Smooth muscle cell (in vitro differentiated cells): ENCODE measurements around the gene ORM2. TPM values are rescaled to one million over a fixed set of nuclear protein-coding genes. Genes with fewer than 3 reads are reported as not detected.

Experiments
- DNase-seq: peaks from one replicate; lab custom pipeline; 2025; ENCODE audit not compliant: unreplicated experiment; lab: John Stamatoyannopoulos, UW
- H2AFZ ChIP-seq: fragments of 200-600 bp; sonication (generic); 2 replicates; pipeline ENCODE4 v1.6.0; 2016; ENCODE audit warnings: antibody characterized with exemption, low read depth, mild to moderate bottlenecking
- H3F3A ChIP-seq: fragments of 200-600 bp; sonication (generic); 2 replicates; pipeline ENCODE4 v1.6.0; 2017; ENCODE audit warnings: antibody characterized with exemption, low read depth
- H3K27ac ChIP-seq: fragments of 200-600 bp; sonication (generic); 2 replicates; pipeline ENCODE4 v1.5.1; 2016; ENCODE audit warnings: low read depth, mild to moderate bottlenecking
- H3K27me3 ChIP-seq: fragments of 200-600 bp; sonication (generic); 2 replicates; pipeline ENCODE4 v1.6.1; 2016; ENCODE audit warnings: low read depth, mild to moderate bottlenecking
- H3K36me3 ChIP-seq: fragments of 200-600 bp; sonication (generic); 2 replicates; pipeline ENCODE4 v1.5.1; 2016; ENCODE audit warnings: low read depth
- H3K4me1 ChIP-seq: fragments of 200-600 bp; sonication (generic); 2 replicates; pipeline ENCODE4 v1.5.1; 2016; ENCODE audit warnings: low read depth
- H3K4me2 ChIP-seq: fragments of 200-600 bp; sonication (generic); 2 replicates; pipeline ENCODE4 v1.6.0; 2016; ENCODE audit warnings: mild to moderate bottlenecking
- H3K4me3 ChIP-seq: fragments of 200-600 bp; sonication (generic); 2 replicates; pipeline ENCODE4 v1.5.1; 2016; ENCODE audit warnings: mild to moderate bottlenecking
- H3K79me2 ChIP-seq: fragments of 200-600 bp; sonication (generic); 2 replicates; pipeline ENCODE4 v1.6.0; 2016; ENCODE audit warnings: low read depth, mild to moderate bottlenecking
- H3K9ac ChIP-seq: fragments of 200-600 bp; sonication (generic); 2 replicates; pipeline ENCODE4 v1.6.0; 2016; ENCODE audit warnings: low read depth
- H3K9me3 ChIP-seq: fragments of 200-600 bp; sonication (generic); replicated peaks from 2 replicates; pipeline ENCODE4 v1.5.1; 2016; ENCODE audit warnings: low read depth
- H4K20me1 ChIP-seq: fragments of 200-600 bp; sonication (generic); 2 replicates; pipeline ENCODE4 v1.6.0; 2016; ENCODE audit warnings: low read depth
- CTCF ChIP-seq: fragments of 200-600 bp; sonication (generic); IDR thresholded peaks from 2 replicates; pipeline ENCODE4 v1.5.1; 2017; ENCODE audit warnings: borderline replicate concordance, mild to moderate bottlenecking, antibody characterized with exemption; ENCODE audit not compliant: insufficient read depth, poor library complexity, severe bottlenecking
- WGBS: methylation state at CpG from one replicate; pipeline ENCODE4 v1.1.7; 2016; ENCODE audit warnings: low lambda C conversion rate; 5-methylcytosine and 5-hydroxymethylcytosine counted together
- polyA plus RNA-seq: library from polyadenylated mRNA; unstranded; fragments of >200 nt; fragmentation: Nextera tagmentation; extraction: Ambion mirVana; gene quantifications from 2 replicates; pipeline ENCODE4 v1.2.1, GENCODE V29; 2016
- total RNA-seq: library from RNA; depleted of rRNA; stranded (reverse); fragments of >200 nt; gene quantifications from 2 replicates; pipeline ENCODE4 v1.2.3, GENCODE V29; 2014

The ORM2 gene
- total and polyA plus RNA-seq, 2 experiments from 2014 or later: not detected

- no peak for TF ChIP-seq CTCF
- H2AFZ ChIP-seq: no peak overlapping the region
- no peaks in the 10 kb centered on the region for H3K79me2 ChIP-seq
- no peaks in the 10 kb centered on the region for H3K36me3 ChIP-seq
- no peak for DNase-seq
- no peaks in the 10 kb centered on the region for H3F3A ChIP-seq
- H4K20me1 ChIP-seq: no peaks in the 10 kb centered on the region
- H3K4me3 ChIP-seq: no peak overlapping the region
- no peaks in the 10 kb centered on the region for H3K27me3 ChIP-seq
- H3K4me2 ChIP-seq: no peak overlapping the region
- H3K9ac ChIP-seq: no peak overlapping the region
- no peaks in the 10 kb centered on the region for H3K9me3 ChIP-seq
- H3K27ac ChIP-seq: no peak overlapping the region
- no peaks in the 10 kb centered on the region for H3K4me1 ChIP-seq
- WGBS: 88% methylated on average over 8 of the region's 8 CpGs
Measured at GRCh38 chr9:114315723-114316363, 13.8 kb upstream of the ORM2 start.

DNA sequence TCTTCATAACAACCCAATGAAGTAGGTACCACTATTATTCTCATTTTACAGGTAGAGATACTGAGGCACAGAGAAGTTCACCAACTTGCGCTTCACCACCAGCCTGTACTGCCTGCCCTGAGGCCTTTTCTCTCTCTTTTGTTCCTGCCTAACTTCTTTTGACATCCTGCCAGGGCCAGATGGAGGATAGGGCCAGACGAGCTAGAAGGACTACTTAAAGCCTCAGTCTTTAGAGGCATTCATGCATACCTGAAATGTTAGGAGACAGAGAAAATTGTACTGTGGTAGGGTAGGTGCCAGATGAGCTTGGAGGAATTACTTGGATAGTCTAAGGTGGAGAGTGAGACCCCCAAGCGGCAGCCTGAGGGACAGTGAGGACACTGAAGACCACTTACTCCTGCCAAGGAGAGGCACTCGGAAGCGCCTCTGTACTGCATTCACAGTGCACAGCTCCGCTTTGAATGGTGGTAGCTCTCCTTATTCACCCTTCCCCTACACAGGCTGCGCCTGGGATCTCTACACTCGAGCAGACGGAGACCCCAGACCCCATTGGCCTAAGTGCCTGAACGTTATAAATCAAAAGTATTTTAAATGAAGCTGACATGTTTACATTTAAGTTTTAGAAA lies 13.0 kb upstream of the ORM2 start:
- no peak for TF ChIP-seq CTCF
- Histone ChIP-seq H3F3A (no peaks in the 10 kb centered on the region), H3K9ac (no peak overlapping the region), H3K9me3 (no peaks in the 10 kb centered on the region), H2AFZ (no peak overlapping the region), H3K4me3 (no peak overlapping the region), H3K79me2 (no peaks in the 10 kb centered on the region), H3K27ac (no peak overlapping the region), H3K4me2 (no peak overlapping the region), H3K36me3 (no peaks in the 10 kb centered on the region), H3K27me3 (no peaks in the 10 kb centered on the region), H4K20me1 (no peaks in the 10 kb centered on the region), H3K4me1 (no peaks in the 10 kb centered on the region)
- WGBS: 88% methylated on average over 10 of the region's 10 CpGs
- DNase-seq: no peak

- DNase-seq: no peak
Measured at GRCh38 chr9:114317665-114318357, 11.9 kb upstream of the ORM2 start.

More at GRCh38 chr9:114317665-114318357, 11.9 kb upstream of the ORM2 start:
- no peaks in the 10 kb centered on the region for H3K27me3 ChIP-seq
- H3F3A ChIP-seq: no peaks in the 10 kb centered on the region
- H3K79me2 ChIP-seq: no peaks in the 10 kb centered on the region
- H3K9ac ChIP-seq: no peak overlapping the region
- H2AFZ ChIP-seq: no peak overlapping the region
- WGBS: 75% methylated on average over 8 of the region's 8 CpGs
- no peaks in the 10 kb centered on the region for H3K9me3 ChIP-seq
- H3K4me1 ChIP-seq: no peaks in the 10 kb centered on the region
- peak overlapping the region; percentile 47 for H3K27ac ChIP-seq
- H3K4me2 ChIP-seq: no peak overlapping the region
- no peak for TF ChIP-seq CTCF
- H3K4me3 ChIP-seq: no peak overlapping the region
- H3K36me3 ChIP-seq: no peaks in the 10 kb centered on the region
- H4K20me1 ChIP-seq: no peaks in the 10 kb centered on the region
